Endothelial cell of umbilical vein (primary cell): ENCODE data around the gene PALD1. TPM values are rescaled to one million over a fixed set of nuclear protein-coding genes. Genes with fewer than 3 reads are reported as not detected.

Source experiments
- BruUV-seq: library from RNA; stranded (reverse); fragments of 400-500 nt; replicated peaks from 2 replicates; lab custom pipeline; 2021; lab: Mats Ljungman, UMichigan
- CTCF ChIA-PET: fragments of 300-600, 350-600 bp; sonication (Branson Sonifier 250); formaldehyde crosslinking; loops from one replicate; lab custom pipeline; 2021; ENCODE audit warnings: antibody characterized with exemption, inconsistent platforms; lab: Charles Lee
- POLR2A ChIA-PET: fragments of 300-600, 350-600 bp; sonication (Branson Sonifier 250); formaldehyde crosslinking; loops from one replicate; lab custom pipeline; 2021; ENCODE audit warnings: antibody characterized with exemption, inconsistent platforms; lab: Charles Lee
- DNase-seq: peaks from one replicate; pipeline ENCODE4 v3.0.0-alpha.2; 2011; ENCODE audit warnings: low read depth, low spot score
- FAIRE-seq: peaks from 2 replicates; lab custom pipeline; 2011; peaks lifted over from hg19 to GRCh38; lab: Jason Lieb, UNC
- H2AFZ ChIP-seq: 2 replicates; pipeline ENCODE4 v1.6.0; 2012; ENCODE audit warnings: low read depth, low read length, control low read depth, inconsistent platforms
- H3K27ac ChIP-seq: 2 replicates; pipeline ENCODE4 v1.5.1; 2011; ENCODE audit warnings: low read depth, mild to moderate bottlenecking, control low read depth, low read length, moderate library complexity; ENCODE audit not compliant: insufficient read depth
- H3K27me3 ChIP-seq, 2 experiments: 2 replicates each; pipeline versions ENCODE4 v1.6.0 to v1.6.1; 2011; ENCODE audit warnings: low read length in 2 of 2, mixed read lengths in 1 of 2; ENCODE audit not compliant: control insufficient read depth in 2 of 2, insufficient read depth in 2 of 2
- H3K36me3 ChIP-seq, 2 experiments: 2 replicates in 1 of 2; 3 replicates in 1 of 2; pipeline ENCODE4 v1.5.1; 2011; ENCODE audit warnings: low read length in 2 of 2, mild to moderate bottlenecking in 1 of 2, moderate library complexity in 1 of 2; ENCODE audit not compliant: control insufficient read depth in 2 of 2, insufficient read depth in 2 of 2; ENCODE audit errors: extremely low read depth in 1 of 2
- H3K4me1 ChIP-seq: 3 replicates; pipeline ENCODE4 v1.5.1; 2011; ENCODE audit warnings: mild to moderate bottlenecking, low read length; ENCODE audit not compliant: control insufficient read depth, insufficient read depth; ENCODE audit errors: extremely low read depth
- H3K4me2 ChIP-seq: 2 replicates; pipeline ENCODE4 v1.6.1; 2011; ENCODE audit warnings: low read length, control low read depth, mixed read lengths; ENCODE audit not compliant: insufficient read depth
- H3K4me3 ChIP-seq, 3 experiments: fragments of 200-600 bp in 1 of 3; sonication (generic), shearing (Covaris generic) in 1 of 3; replicated peaks in 1 of 3; 2 replicates each; pipeline ENCODE4 v1.5.1; 2011 to 2016; ENCODE audit warnings: control low read depth in 3 of 3, low read length in 3 of 3, mild to moderate bottlenecking in 2 of 3, inconsistent platforms in 1 of 3, low read depth in 1 of 3, moderate library complexity in 1 of 3; ENCODE audit not compliant: insufficient read depth in 1 of 3
- H3K79me2 ChIP-seq: 2 replicates; pipeline ENCODE4 v1.6.0; 2012; ENCODE audit warnings: low read length, inconsistent platforms; ENCODE audit not compliant: control insufficient read depth, insufficient read depth
- H3K9ac ChIP-seq: replicated peaks from 2 replicates; pipeline ENCODE3; 2011; ENCODE audit warnings: low read length, control low read depth; ENCODE audit not compliant: insufficient read depth; ENCODE audit errors: extremely low read depth
- H3K9me1 ChIP-seq: replicated peaks from 3 replicates; pipeline ENCODE4 v1.6.0; 2011; ENCODE audit warnings: mild to moderate bottlenecking, low read length; ENCODE audit not compliant: control insufficient read depth, insufficient read depth; ENCODE audit errors: extremely low read depth
- H3K9me3 ChIP-seq: replicated peaks from 2 replicates; pipeline ENCODE4 v1.5.1; 2012; ENCODE audit warnings: low read length, inconsistent platforms; ENCODE audit not compliant: control insufficient read depth, insufficient read depth
- H4K20me1 ChIP-seq: replicated peaks from 2 replicates; pipeline ENCODE3; 2011; ENCODE audit warnings: mild to moderate bottlenecking, low read length; ENCODE audit not compliant: control insufficient read depth, insufficient read depth; ENCODE audit errors: extremely low read depth
- CTCF ChIP-seq, 2 donors: IDR thresholded peaks; 1 replicate in 1 of 2; 2 replicates in 1 of 2; pipeline ENCODE4 v1.5.1; 2011; ENCODE audit warnings: low read length in 2 of 2, mild to moderate bottlenecking in 2 of 2, moderate library complexity in 2 of 2, control low read depth in 1 of 2, inconsistent platforms in 1 of 2, low read depth in 1 of 2; ENCODE audit not compliant: insufficient read depth in 1 of 2; ENCODE audit errors: extremely low read depth in 1 of 2
- GATA2 ChIP-seq: IDR thresholded peaks from 2 replicates; pipeline ENCODE4 v1.7.0; 2011; ENCODE audit warnings: low read depth, mild to moderate bottlenecking, moderate library complexity, mixed read lengths, low read length; ENCODE audit not compliant: insufficient read length, insufficient read depth
- MAX ChIP-seq: IDR thresholded peaks from 2 replicates; pipeline ENCODE4 v1.6.1; 2011; ENCODE audit not compliant: insufficient read depth, insufficient read length
- MYC ChIP-seq: IDR thresholded peaks from one replicate; pipeline ENCODE4 v1.6.1; 2011; ENCODE audit warnings: mild to moderate bottlenecking, low read depth, low read length
- POLR2AphosphoS5 ChIP-seq: IDR thresholded peaks from 2 replicates; pipeline ENCODE4 v1.6.1; 2012; ENCODE audit warnings: low read depth, mild to moderate bottlenecking, control low read depth, low read length, moderate library complexity; ENCODE audit not compliant: insufficient read depth
- dilution Hi-C: fragments of 300-500 bp; cut with MboI; formaldehyde crosslinking; loops from one replicate; pipeline ENCODE4 v1.15.0; 2019; ENCODE audit warnings: low sequenced_read_pairs; ENCODE audit not compliant: extremely low pct_ligation_motif_present
- intact Hi-C: fragments of 100-400 bp; cut with micrococcal nuclease; formaldehyde crosslinking; loops from one replicate; pipeline ENCODE4 v1.10.0; 2022
- polyA plus RNA-seq, 4 experiments: library from polyadenylated mRNA; depleted of rRNA in 3 of 4; stranded (reverse) in 3 of 4; unstranded in 1 of 4; fragments of >200 nt; gene quantifications; 2 replicates each; pipeline versions ENCODE4 v1.2.1 to v1.2.3, GENCODE V29; 2011 to 2012; ENCODE audit warnings: missing spikeins in 1 of 4
- total RNA-seq: library from RNA; stranded (reverse); gene quantifications from 2 replicates; pipeline ENCODE4 v1.2.3, GENCODE V29; 2021

Gene PALD1
- total and polyA plus RNA-seq, 2 donors (not counting 3 experiments of a cell fraction or from before 2014, with no cell fraction given), result 16.6 to 73.3 TPM

DNA sequence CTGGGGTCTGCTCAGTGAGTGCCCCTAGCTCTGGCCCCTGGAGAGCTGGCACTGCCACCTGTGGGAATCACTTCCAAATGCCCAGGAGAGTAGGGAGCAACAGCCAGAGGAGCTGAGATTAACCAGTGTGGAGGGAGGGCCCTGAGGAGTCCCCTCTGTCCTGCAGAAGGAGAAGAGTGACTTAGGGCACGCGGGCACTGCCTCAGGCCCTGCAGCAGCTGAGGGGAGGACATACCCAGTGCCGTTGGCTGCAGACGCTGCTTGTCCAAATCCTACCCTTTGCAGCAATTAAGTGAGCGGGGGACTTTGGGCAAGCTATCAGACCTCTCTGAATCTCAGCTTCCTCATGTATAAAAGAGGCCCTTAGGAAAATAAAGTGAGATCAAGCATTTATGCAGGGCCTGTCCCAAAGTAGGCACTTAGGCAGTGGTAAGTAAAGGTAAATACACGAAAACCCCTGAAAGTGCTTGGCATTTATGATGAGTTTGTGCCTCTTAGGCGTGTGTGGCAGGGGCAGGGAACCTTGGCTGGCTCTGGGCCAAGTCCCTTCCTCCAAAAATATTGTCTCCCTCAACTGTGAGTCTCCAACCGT lies 107.1 kb downstream of the PALD1 start:
- no peak overlapping the region for H3K27ac ChIP-seq
- ChIA-PET POLR2A (no interaction called here), CTCF (no interaction called here)
- no peak for DNase-seq
- H3K9me3 ChIP-seq, result no peaks in the 10 kb centered on the region
- no peaks in the 10 kb centered on the region for H4K20me1 ChIP-seq
- FAIRE-seq, result no peak
- peaks cover 4 to 7% of the 10 kb centered on the region in 2 experiments for H3K27me3 ChIP-seq
- TF ChIP-seq MAX (no peak), MYC (no peak), GATA2 (no peak), CTCF (IDR thresholded peaks at IDR 0.05; ENCODE audit: extremely low read depth in 1 of 2, insufficient read depth in 1 of 2, low read depth in 1 of 2, low read length in 2 of 2) (no peak), POLR2AphosphoS5 (no peak)
- no peak overlapping the region for H3K4me2 ChIP-seq
- BruUV-seq, result no TSS peak
- no peaks in the 10 kb centered on the region for H3K4me1 ChIP-seq
- H3K9ac ChIP-seq, result no peak overlapping the region
- H2AFZ ChIP-seq, result no peak overlapping the region
- intact Hi-C loops (no loop called here), dilution Hi-C loops (no loop called here)
- no peaks in the 10 kb centered on the region for H3K79me2 ChIP-seq
- no peak overlapping the region for H3K4me3 ChIP-seq
- H3K36me3 ChIP-seq, result no peaks in the 10 kb centered on the region
- no peaks in the 10 kb centered on the region for H3K9me1 ChIP-seq
